ENCODE results near the gene ERN1.

ERN1 gene

DNA sequence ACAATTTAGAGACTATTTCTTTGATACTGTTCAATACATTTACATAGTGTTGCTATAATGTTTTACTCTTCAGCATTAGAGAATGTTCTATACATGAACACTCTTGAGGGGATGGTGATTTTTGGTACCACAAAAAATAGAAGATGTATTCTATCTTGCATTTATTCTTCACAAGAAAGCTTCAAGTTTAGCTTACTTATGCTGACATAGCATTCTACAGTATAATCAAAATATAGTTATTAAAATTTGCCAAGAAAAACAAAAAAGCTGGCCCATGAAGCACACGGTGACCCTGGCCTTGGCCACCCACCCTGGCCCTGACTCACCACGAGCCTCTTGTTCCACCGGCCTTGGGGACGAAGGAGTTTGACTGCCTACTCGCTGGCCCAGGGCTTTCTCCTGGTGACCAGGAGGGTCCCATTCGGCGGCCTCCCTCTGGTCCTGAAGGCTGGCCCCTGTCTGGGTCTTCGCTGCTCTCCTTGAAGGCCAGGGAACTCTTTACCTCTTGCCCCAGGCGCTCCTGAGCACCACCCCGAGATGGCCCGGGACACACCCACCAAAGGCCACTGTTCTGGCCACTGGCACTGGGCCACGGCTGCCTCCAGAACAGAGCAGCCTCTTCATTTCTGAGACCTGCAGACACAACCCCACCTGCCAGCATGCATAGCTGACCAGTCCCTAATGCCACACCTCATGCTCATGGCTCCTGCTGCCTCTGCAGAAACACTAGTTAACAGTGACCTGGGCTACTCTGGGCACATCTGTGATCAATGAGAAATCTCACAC, 87.1 kb downstream of the ERN1 start:
- ATAC-seq (ENCODE audit: insufficient read depth, low read depth) (no peak), DNase-seq (no peak)
- Histone ChIP-seq H3K36me3 (ENCODE audit: insufficient read depth, low read length) (peaks cover 27% of the 10 kb centered on the region), H3K27ac (ENCODE audit: low read length) (no peak overlapping the region), H3K9me3 (ENCODE audit: insufficient read depth, low read length, severe bottlenecking) (no peaks in the 10 kb centered on the region), H3K79me2 (ENCODE audit: insufficient read depth, low read length) (no peaks in the 10 kb centered on the region), H4K20me1 (ENCODE audit: insufficient read depth, low read length) (no peaks in the 10 kb centered on the region), H3K4me1 (ENCODE audit: insufficient read depth, low read length) (no peaks in the 10 kb centered on the region), H3K4me3 (ENCODE audit: low read depth in 1 of 2, low read length in 2 of 2) (no peak overlapping the region), H3K9ac (ENCODE audit: low read depth, low read length) (no peak overlapping the region), H3K4me2 (ENCODE audit: insufficient read depth, low read length) (no peak overlapping the region), H2AFZ (ENCODE audit: low read depth, low read length) (no peak overlapping the region), H3K27me3 (ENCODE audit: insufficient read depth, low read length, poor library complexity) (no peaks in the 10 kb centered on the region)
- TF ChIP-seq, protein P1, sequence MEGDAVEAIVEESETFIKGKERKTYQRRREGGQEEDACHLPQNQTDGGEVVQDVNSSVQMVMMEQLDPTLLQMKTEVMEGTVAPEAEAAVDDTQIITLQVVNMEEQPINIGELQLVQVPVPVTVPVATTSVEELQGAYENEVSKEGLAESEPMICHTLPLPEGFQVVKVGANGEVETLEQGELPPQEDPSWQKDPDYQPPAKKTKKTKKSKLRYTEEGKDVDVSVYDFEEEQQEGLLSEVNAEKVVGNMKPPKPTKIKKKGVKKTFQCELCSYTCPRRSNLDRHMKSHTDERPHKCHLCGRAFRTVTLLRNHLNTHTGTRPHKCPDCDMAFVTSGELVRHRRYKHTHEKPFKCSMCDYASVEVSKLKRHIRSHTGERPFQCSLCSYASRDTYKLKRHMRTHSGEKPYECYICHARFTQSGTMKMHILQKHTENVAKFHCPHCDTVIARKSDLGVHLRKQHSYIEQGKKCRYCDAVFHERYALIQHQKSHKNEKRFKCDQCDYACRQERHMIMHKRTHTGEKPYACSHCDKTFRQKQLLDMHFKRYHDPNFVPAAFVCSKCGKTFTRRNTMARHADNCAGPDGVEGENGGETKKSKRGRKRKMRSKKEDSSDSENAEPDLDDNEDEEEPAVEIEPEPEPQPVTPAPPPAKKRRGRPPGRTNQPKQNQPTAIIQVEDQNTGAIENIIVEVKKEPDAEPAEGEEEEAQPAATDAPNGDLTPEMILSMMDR (IDR thresholded peaks at IDR 0.05; ENCODE audit: borderline replicate concordance, extremely low read depth, low read length, poor library complexity, severe bottlenecking) = no peak
- no peak for TF ChIP-seq EZH2 (IDR thresholded peaks at IDR 0.05; ENCODE audit: borderline replicate concordance, low read depth, low read length, severe bottlenecking)

DNA sequence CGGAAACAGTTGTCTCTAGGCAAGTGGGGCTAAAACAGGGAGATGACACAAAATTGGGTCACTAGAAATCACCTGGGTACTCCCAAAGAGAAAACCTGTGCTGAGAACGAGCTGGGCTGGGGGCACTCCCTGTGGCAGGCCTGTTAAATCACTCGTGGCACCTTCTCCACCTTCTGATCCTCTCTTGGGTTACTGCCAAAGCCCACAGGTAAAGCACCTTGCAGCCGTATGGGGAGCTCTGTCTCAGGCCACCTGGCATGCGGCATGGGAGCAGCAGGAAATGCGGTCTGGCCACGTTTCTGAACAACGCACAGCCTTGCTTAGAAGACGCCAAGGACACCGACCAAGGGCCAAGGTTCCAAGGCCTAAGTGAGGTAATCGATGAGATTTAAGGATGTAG, 88.0 kb downstream of the ERN1 start:
- no peaks in the 10 kb centered on the region for H3K4me1 ChIP-seq (ENCODE audit: insufficient read depth, low read length)
- ATAC-seq (ENCODE audit: insufficient read depth, low read depth) (no peak), DNase-seq (no peak)
- no peak overlapping the region for H2AFZ ChIP-seq (ENCODE audit: low read depth, low read length)
- H3K9ac ChIP-seq (ENCODE audit: low read depth, low read length) = no peak overlapping the region
- no peaks in the 10 kb centered on the region for H3K79me2 ChIP-seq (ENCODE audit: insufficient read depth, low read length)
- no peaks in the 10 kb centered on the region for H3K27me3 ChIP-seq (ENCODE audit: insufficient read depth, low read length, poor library complexity)
- H3K36me3 ChIP-seq (ENCODE audit: insufficient read depth, low read length) = peaks cover 27% of the 10 kb centered on the region
- H3K4me3 ChIP-seq (ENCODE audit: low read depth in 1 of 2, low read length in 2 of 2) = no peak overlapping the region
- H3K4me2 ChIP-seq (ENCODE audit: insufficient read depth, low read length) = no peak overlapping the region
- H4K20me1 ChIP-seq (ENCODE audit: insufficient read depth, low read length) = no peaks in the 10 kb centered on the region
- TF ChIP-seq, protein P1 (IDR thresholded peaks at IDR 0.05; ENCODE audit: borderline replicate concordance, extremely low read depth, low read length, poor library complexity, severe bottlenecking) = no peak
- no peak for TF ChIP-seq EZH2 (IDR thresholded peaks at IDR 0.05; ENCODE audit: borderline replicate concordance, low read depth, low read length, severe bottlenecking)
- no peaks in the 10 kb centered on the region for H3K9me3 ChIP-seq (ENCODE audit: insufficient read depth, low read length, severe bottlenecking)
- no peak overlapping the region for H3K27ac ChIP-seq (ENCODE audit: low read length)

DNA sequence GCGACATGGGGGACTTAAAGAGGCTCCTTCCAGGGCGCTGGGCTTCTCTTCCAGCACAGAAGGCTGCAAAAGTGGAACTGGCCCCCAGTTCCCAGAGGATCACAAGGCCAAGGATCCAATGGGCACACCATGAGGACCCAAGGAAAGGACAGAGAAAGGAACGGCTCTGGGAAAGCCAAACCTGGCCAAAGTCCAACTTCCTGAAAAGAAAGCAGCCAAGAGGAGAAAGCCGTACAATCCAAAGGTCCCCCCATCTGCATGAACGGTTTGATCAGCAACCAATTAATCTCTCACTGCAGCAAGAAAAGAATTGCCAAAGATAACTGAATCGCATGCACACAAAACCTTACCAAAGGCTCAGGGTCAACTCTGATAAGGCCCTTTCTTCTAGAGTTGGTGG, 89.7 kb downstream of the ERN1 start:
- Histone ChIP-seq H3K4me1 (ENCODE audit: insufficient read depth, low read length) (no peaks in the 10 kb centered on the region), H3K79me2 (ENCODE audit: insufficient read depth, low read length) (no peaks in the 10 kb centered on the region), H3K9me3 (ENCODE audit: insufficient read depth, low read length, severe bottlenecking) (no peaks in the 10 kb centered on the region), H3K4me3 (ENCODE audit: low read depth in 1 of 2, low read length in 2 of 2) (no peak overlapping the region), H3K9ac (ENCODE audit: low read depth, low read length) (no peak overlapping the region), H2AFZ (ENCODE audit: low read depth, low read length) (no peak overlapping the region), H4K20me1 (ENCODE audit: insufficient read depth, low read length) (no peaks in the 10 kb centered on the region), H3K27me3 (ENCODE audit: insufficient read depth, low read length, poor library complexity) (no peaks in the 10 kb centered on the region), H3K4me2 (ENCODE audit: insufficient read depth, low read length) (no peak overlapping the region), H3K27ac (ENCODE audit: low read length) (no peak overlapping the region), H3K36me3 (ENCODE audit: insufficient read depth, low read length) (peaks cover 16% of the 10 kb centered on the region)
- DNase-seq (no peak), ATAC-seq (ENCODE audit: insufficient read depth, low read depth) (no peak)
- no peak for TF ChIP-seq EZH2 (IDR thresholded peaks at IDR 0.05; ENCODE audit: borderline replicate concordance, low read depth, low read length, severe bottlenecking)
- TF ChIP-seq, protein P1 (IDR thresholded peaks at IDR 0.05; ENCODE audit: borderline replicate concordance, extremely low read depth, low read length, poor library complexity, severe bottlenecking) = no peak

Measured in DND-41 (cell line).